ENCODE measurements around the gene SLC39A3. TPM values are rescaled to one million over a fixed set of nuclear protein-coding genes. Genes with fewer than 3 reads are reported as not detected.

The SLC39A3 gene
- total and polyA plus RNA-seq, 2 of the 8 experiments (the other 6 are each of a cell fraction or from before 2014, with no cell fraction given): 33.0 to 52.9 TPM

- Histone ChIP-seq H3K4me1 (replicated peaks in 1 of 4; ENCODE audit: control insufficient read depth in 3 of 4, insufficient read depth in 4 of 4, low read length in 3 of 4) (no peaks in the 10 kb centered on the region), H4K5ac (ENCODE audit: insufficient read length, low read depth, low read length) (no peak overlapping the region), H3K9ac (replicated peaks in 1 of 4; ENCODE audit: extremely low read depth in 1 of 4, low read depth in 3 of 4, low read length in 3 of 4) (no peak overlapping the region), H3K27ac (ENCODE audit: low read depth, low read length) (no peak overlapping the region), H4K8ac (ENCODE audit: extremely low read depth, insufficient read depth, low read length) (no peak overlapping the region), H3K27me3 (replicated peaks in 1 of 4; ENCODE audit: control insufficient read depth in 3 of 4, extremely low read depth in 1 of 4, insufficient read depth in 3 of 4, low read length in 3 of 4) (peaks cover 0 to 7% (median 2%) of the 10 kb centered on the region in 4 experiments; a peak in 2 of 7 replicates), H2BK20ac (ENCODE audit: low read length) (no peak overlapping the region), H4K20me1 (replicated peaks in 1 of 2; ENCODE audit: control insufficient read depth in 1 of 2, insufficient read depth in 2 of 2, low read length in 2 of 2) (peaks cover 0 to 2% of the 10 kb centered on the region in 2 experiments), H3K14ac (ENCODE audit: insufficient read length) (no peak overlapping the region), H2BK15ac (ENCODE audit: low read length) (no peak overlapping the region), H2BK12ac (ENCODE audit: low read depth, low read length) (0 out of 2 replicates have a peak overlapping the region, but pooled peaks have one; percentile 27), H3K4ac (replicated peaks; ENCODE audit: insufficient read length, low read depth, low read length) (no peak overlapping the region), H2BK5ac (ENCODE audit: low read depth, low read length) (no peak overlapping the region), H2BK120ac (replicated peaks; ENCODE audit: low read depth, low read length) (no peak overlapping the region), H2AFZ (ENCODE audit: low read length) (no peak overlapping the region), H3K9me3 (ENCODE audit: insufficient read depth in 2 of 2, low read depth in 1 of 2, low read length in 1 of 2) (no peaks in the 10 kb centered on the region), H3K18ac (ENCODE audit: extremely low read depth, low read length) (no peak overlapping the region), H3K36me3 (ENCODE audit: control insufficient read depth in 2 of 4, insufficient read depth in 4 of 4, low read length in 3 of 4) (no peaks in the 10 kb centered on the region), H3K4me3 (ENCODE audit: extremely low read depth in 1 of 4, insufficient read depth in 2 of 4, low read depth in 3 of 4, low read length in 4 of 4) (no peak overlapping the region), H3K56ac (replicated peaks; ENCODE audit: insufficient read length, low read depth, low read length) (no peak overlapping the region), H3K79me2 (ENCODE audit: control insufficient read depth in 1 of 2, insufficient read depth in 2 of 2, low read length in 2 of 2) (peaks cover 0 to 1% of the 10 kb centered on the region in 2 experiments; a peak in 1 of 4 replicates), H3K23me2 (ENCODE audit: low read depth, low read length) (0 out of 2 replicates have a peak, but pooled peaks cover 4% of the 10 kb centered on the region), H4K91ac (replicated peaks; ENCODE audit: insufficient read length, low read length) (no peak overlapping the region), H3K23ac (ENCODE audit: insufficient read length) (no peak overlapping the region), H3K4me2 (ENCODE audit: insufficient read depth in 1 of 2, low read depth in 2 of 2, low read length in 2 of 2) (no peak overlapping the region), H2AK5ac (ENCODE audit: low read depth, low read length) (no peak overlapping the region), H3K79me1 (ENCODE audit: low read depth, low read length) (no peaks in the 10 kb centered on the region)
- POLR2A ChIA-PET (ENCODE audit: partially characterized antibody): interaction anchor here (0.6 kb wide), 1 partner anchor 40 kb away, joined by 3 read pairs; no protein-coding TSS in a partner anchor
- DNase-seq (ENCODE audit: low read depth in 1 of 2, low spot score in 2 of 2): no peak
- CTCF ChIA-PET (ENCODE audit: partially characterized antibody): interaction anchor here (0.8 to 1.4 kb wide), 2 partner anchors 21 to 96 kb away, joined by 3 to 5 read pairs; no protein-coding TSS in a partner anchor
- WGBS, 2 experiments (ENCODE audit: extremely low coverage in 1 of 2, insufficient coverage in 1 of 2, insufficient read length in 1 of 2, insufficient replicate concordance in 2 of 2, low coverage in 1 of 2, low lambda C conversion rate in 2 of 2, missing lambda C conversion rate in 1 of 2): 73% methylated on average over 4 of the region's 4 CpGs; no CpG with 5 or more reads in 1 of the 2 experiments
- FAIRE-seq: no peak
- TF ChIP-seq GABPA (IDR thresholded peaks at IDR 0.05; ENCODE audit: borderline replicate concordance, insufficient read depth, low read length) (no peak), TBP (IDR thresholded peaks at IDR 0.05; ENCODE audit: low read depth, low read length) (no peak), CHD1 (IDR thresholded peaks at IDR 0.05; ENCODE audit: low read depth, low read length) (no peak), KDM5A (IDR thresholded peaks at IDR 0.05; ENCODE audit: low read length) (no peak), POLR2AphosphoS5 (IDR thresholded peaks at IDR 0.05; ENCODE audit: low read depth, low read length) (no peak), NANOG (IDR thresholded peaks at IDR 0.05; ENCODE audit: insufficient read depth, low read depth, low read length, poor library complexity, severe bottlenecking) (no peak), RNF2 (IDR thresholded peaks at IDR 0.05; ENCODE audit: borderline replicate concordance, low read depth, low read length, missing control alignments, poor library complexity, severe bottlenecking) (no peak), SIRT6 (IDR thresholded peaks at IDR 0.05; ENCODE audit: low read length) (no peak), CTBP2 (IDR thresholded peaks at IDR 0.05; ENCODE audit: borderline replicate concordance, insufficient read depth, insufficient read length, low read length) (no peak)
These were observed 4.3 kb upstream of the SLC39A3 start for GRCh38 chr19:2744113-2744512.

Data from H1 (cell line).